Peyer's patch (tissue), 4 donors: ENCODE measurements around the gene CDYL.

Experiments
- POLR2A ChIP-seq, 2 donors: fragments of 450-650 bp; IDR thresholded peaks; one replicate each; pipeline ENCODE4 v1.5.1; 2017; ENCODE audit warnings: antibody characterized with exemption in 2 of 2, mild to moderate bottlenecking in 2 of 2, moderate library complexity in 2 of 2
- TF ChIP-seq, protein P1 (sequence below), 6 experiments: fragments of 450-650 bp in 4 of 6; fragments of 200-600 bp in 2 of 6; sonication (generic) in 1 of 6; IDR thresholded peaks; one replicate each; pipeline ENCODE4 v1.5.1; 2017 to 2019; ENCODE audit warnings: antibody characterized with exemption in 6 of 6, mild to moderate bottlenecking in 3 of 6, moderate library complexity in 1 of 6

DNA sequence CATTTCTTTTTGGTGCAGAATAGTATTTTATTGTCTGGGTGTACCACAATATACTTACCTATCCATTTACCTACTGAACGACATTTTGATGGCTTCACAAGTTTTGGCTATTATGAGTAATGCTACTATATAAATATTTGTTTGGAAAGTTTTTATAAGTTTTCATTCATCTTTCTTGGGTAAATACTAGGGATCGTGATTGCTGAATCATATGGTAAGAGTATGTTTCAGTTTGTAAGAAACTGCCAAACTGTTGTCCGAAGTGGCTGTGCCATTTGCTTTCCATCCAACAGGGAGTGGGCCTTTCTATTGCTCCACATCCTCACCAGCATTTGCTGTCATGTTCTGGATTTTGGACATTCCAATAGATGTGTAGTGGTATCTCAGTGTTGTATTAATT is 104.2 kb downstream of the CDYL start:
- no peak for TF ChIP-seq POLR2A (IDR thresholded peaks at IDR 0.05)
- TF ChIP-seq, protein P1, sequence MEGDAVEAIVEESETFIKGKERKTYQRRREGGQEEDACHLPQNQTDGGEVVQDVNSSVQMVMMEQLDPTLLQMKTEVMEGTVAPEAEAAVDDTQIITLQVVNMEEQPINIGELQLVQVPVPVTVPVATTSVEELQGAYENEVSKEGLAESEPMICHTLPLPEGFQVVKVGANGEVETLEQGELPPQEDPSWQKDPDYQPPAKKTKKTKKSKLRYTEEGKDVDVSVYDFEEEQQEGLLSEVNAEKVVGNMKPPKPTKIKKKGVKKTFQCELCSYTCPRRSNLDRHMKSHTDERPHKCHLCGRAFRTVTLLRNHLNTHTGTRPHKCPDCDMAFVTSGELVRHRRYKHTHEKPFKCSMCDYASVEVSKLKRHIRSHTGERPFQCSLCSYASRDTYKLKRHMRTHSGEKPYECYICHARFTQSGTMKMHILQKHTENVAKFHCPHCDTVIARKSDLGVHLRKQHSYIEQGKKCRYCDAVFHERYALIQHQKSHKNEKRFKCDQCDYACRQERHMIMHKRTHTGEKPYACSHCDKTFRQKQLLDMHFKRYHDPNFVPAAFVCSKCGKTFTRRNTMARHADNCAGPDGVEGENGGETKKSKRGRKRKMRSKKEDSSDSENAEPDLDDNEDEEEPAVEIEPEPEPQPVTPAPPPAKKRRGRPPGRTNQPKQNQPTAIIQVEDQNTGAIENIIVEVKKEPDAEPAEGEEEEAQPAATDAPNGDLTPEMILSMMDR (IDR thresholded peaks at IDR 0.05), result no peak
